K562 (cell line): ENCODE results near the gene MLLT11. TPM values are rescaled to one million over a fixed set of nuclear protein-coding genes. Genes with fewer than 3 reads are reported as not detected.
A peak's percentile ranks its signal among the peaks of the same experiment; 100 is the strongest.

ENCODE experiments used
- ATAC-seq: fragments of 200-7000 bp; cut with Tn5 transposase; 3 replicates; pipeline ENCODE4 v1.9.1; 2020; ENCODE audit warnings: moderate library complexity
- BruUV-seq: library from RNA; stranded (reverse); fragments of 400-500 nt; replicated peaks from 2 replicates; lab custom pipeline; 2021; lab: Mats Ljungman, UMichigan
- CTCF ChIA-PET: fragments of 300-600 bp; formaldehyde crosslinking; extraction: SDS; loops from one replicate; lab custom pipeline; 2021; ENCODE audit warnings: low intra/inter-chr PET ratio; lab: Yijun Ruan, JAX
- POLR2A ChIA-PET: fragments of 300-600, 350-650 bp; sonication (Branson Sonifier 250); formaldehyde crosslinking; extraction: SDS; loops from one replicate; lab custom pipeline; 2021; ENCODE audit warnings: antibody characterized with exemption, inconsistent platforms; lab: Yijun Ruan, JAX
- DNase-seq, 4 experiments: peaks; one replicate each; pipeline versions ENCODE4 v3.0.0 to v3.0.0-alpha.2; 2011 to 2018; ENCODE audit warnings: low spot score in 3 of 4, mixed read lengths in 3 of 4; ENCODE audit errors: extremely low read depth in 1 of 4
- FAIRE-seq: peaks from 2 replicates; lab custom pipeline; 2011; peaks lifted over from hg19 to GRCh38; lab: Jason Lieb, UNC
- H2AFZ ChIP-seq: 2 replicates; pipeline ENCODE4 v1.6.0; 2011; ENCODE audit warnings: low read depth, low read length, control low read depth, inconsistent platforms
- H3K27ac ChIP-seq: fragments of 200-600 bp; 3 replicates; pipeline ENCODE4 v1.8.0; 2011; ENCODE audit warnings: low read depth, mild to moderate bottlenecking, control low read depth, inconsistent platforms, low read length, moderate library complexity, mixed read lengths; ENCODE audit errors: extremely low read depth
- H3K27me3 ChIP-seq, 2 experiments: fragments of 300-600 bp in 1 of 2; 2 replicates in 1 of 2; 3 replicates in 1 of 2; pipeline versions ENCODE4 v1.6.0 to v1.8.0; 2011; ENCODE audit warnings: inconsistent platforms in 2 of 2, low read length in 2 of 2, mild to moderate bottlenecking in 1 of 2, mixed read lengths in 1 of 2, moderate library complexity in 1 of 2; ENCODE audit not compliant: control insufficient read depth in 2 of 2, insufficient read depth in 2 of 2
- H3K36me3 ChIP-seq: fragments of 300-600 bp; 3 replicates; pipeline ENCODE4 v1.8.0; 2011; ENCODE audit warnings: mild to moderate bottlenecking, low read length, inconsistent platforms; ENCODE audit not compliant: control insufficient read depth, insufficient read depth
- H3K4me1 ChIP-seq, 2 experiments: fragments of 200-600 bp in 1 of 2; replicated peaks in 1 of 2; 2 replicates in 1 of 2; 3 replicates in 1 of 2; pipeline versions ENCODE4 v1.5.1 to v1.8.0; 2011; ENCODE audit warnings: inconsistent platforms in 2 of 2, low read length in 2 of 2, mild to moderate bottlenecking in 1 of 2, mixed read lengths in 1 of 2, moderate library complexity in 1 of 2; ENCODE audit not compliant: control insufficient read depth in 2 of 2, insufficient read depth in 2 of 2
- H3K4me2 ChIP-seq: 2 replicates; pipeline ENCODE4 v1.6.1; 2011; ENCODE audit warnings: low read length, control low read depth, inconsistent platforms, mixed read lengths; ENCODE audit not compliant: insufficient read depth
- H3K4me3 ChIP-seq: fragments of 200-600 bp; sonication (generic), shearing (Covaris generic); 2 replicates; pipeline ENCODE4 v1.5.1; 2016; ENCODE audit warnings: control low read depth, inconsistent platforms
- H3K79me2 ChIP-seq: fragments of 200-600 bp; 3 replicates; pipeline ENCODE4 v1.8.0; 2011; ENCODE audit warnings: low read length, inconsistent platforms; ENCODE audit not compliant: control insufficient read depth, insufficient read depth
- H3K9ac ChIP-seq, 2 experiments: 2 replicates each; pipeline versions ENCODE4 v1.6.0 to v1.6.1; 2011; ENCODE audit warnings: low read depth in 2 of 2, low read length in 2 of 2, control low read depth in 1 of 2, inconsistent platforms in 1 of 2, mild to moderate bottlenecking in 1 of 2, mixed read lengths in 1 of 2; ENCODE audit not compliant: insufficient read depth in 1 of 2
- H3K9me1 ChIP-seq: one replicate; pipeline ENCODE4 v1.6.0; 2011; ENCODE audit warnings: inconsistent platforms, mild to moderate bottlenecking, low read length, moderate library complexity; ENCODE audit not compliant: control insufficient read depth, insufficient read depth
- H3K9me3 ChIP-seq: replicated peaks from 2 replicates; pipeline ENCODE4 v1.5.1; 2011; ENCODE audit warnings: low read depth, low read length, inconsistent platforms; ENCODE audit not compliant: control insufficient read depth, insufficient read depth
- H4K20me1 ChIP-seq: replicated peaks from 2 replicates; pipeline ENCODE4 v1.6.1; 2011; ENCODE audit warnings: low read length, inconsistent platforms, mixed read lengths; ENCODE audit not compliant: control insufficient read depth, insufficient read depth
- BRD9 ChIP-seq: fragments of 450-650 bp; IDR thresholded peaks from 2 replicates; pipeline ENCODE4 v1.6.1; 2018; ENCODE audit warnings: low read depth; ENCODE audit not compliant: partially characterized antibody
- CTBP1 ChIP-seq: fragments of 450-650 bp; IDR thresholded peaks from 2 replicates; pipeline ENCODE4 v1.6.1; 2016; ENCODE audit warnings: borderline replicate concordance
- CXXC5 ChIP-seq: fragments of 250-450 bp; sonication (Bioruptor Pico); IDR thresholded peaks from 2 replicates; pipeline ENCODE4 v1.8.0; 2022; ENCODE audit warnings: inconsistent platforms, mild to moderate bottlenecking, moderate library complexity
- HMGXB4 ChIP-seq: sonication (generic); formaldehyde crosslinking; IDR thresholded peaks from 2 replicates; pipeline ENCODE4 v1.8.1; 2023; ENCODE audit warnings: mild to moderate bottlenecking, missing genetic modification reagents
- LEF1 ChIP-seq: fragments of 450-650 bp; IDR thresholded peaks from 2 replicates; pipeline ENCODE4 v1.6.1; 2016; ENCODE audit warnings: mild to moderate bottlenecking
- MTA3 ChIP-seq: fragments of 450-650 bp; formaldehyde crosslinking; IDR thresholded peaks from 2 replicates; pipeline ENCODE4 v1.6.1; 2017; ENCODE audit warnings: mild to moderate bottlenecking, borderline replicate concordance
- NEUROD1 ChIP-seq: fragments of 150-350 bp; IDR thresholded peaks from 2 replicates; pipeline ENCODE4 v1.6.1; 2014; ENCODE audit warnings: borderline replicate concordance, low read length, low read depth; ENCODE audit not compliant: partially characterized antibody
- SNIP1 ChIP-seq: fragments of 450-650 bp; IDR thresholded peaks from 2 replicates; pipeline ENCODE4 v1.7.1; 2017; ENCODE audit warnings: low read depth, mild to moderate bottlenecking
- TAF9B ChIP-seq: fragments of 450-650 bp; IDR thresholded peaks from 2 replicates; pipeline ENCODE4 v1.6.1; 2018; ENCODE audit warnings: mild to moderate bottlenecking; ENCODE audit not compliant: partially characterized antibody
- TAL1 ChIP-seq: fragments of 450-650 bp; IDR thresholded peaks from 2 replicates; pipeline ENCODE4 v1.6.1; 2016; ENCODE audit warnings: mild to moderate bottlenecking
- TCFL5 ChIP-seq: fragments of 250-450 bp; sonication (Bioruptor Pico); conservative IDR thresholded peaks from 2 replicates; pipeline ENCODE4 v1.6.1; 2021; ENCODE audit warnings: mild to moderate bottlenecking, moderate library complexity, matching md5 sums
- TFAP4 ChIP-seq: sonication (generic); formaldehyde crosslinking; IDR thresholded peaks from 2 replicates; pipeline ENCODE4 v1.8.0; 2022; ENCODE audit warnings: missing genetic modification reagents, mild to moderate bottlenecking, moderate library complexity, borderline replicate concordance
- THRAP3 ChIP-seq: fragments of 450-650 bp; IDR thresholded peaks from 2 replicates; pipeline ENCODE4 v1.6.1; 2016; ENCODE audit warnings: mild to moderate bottlenecking, inconsistent platforms, borderline replicate concordance
- ZBTB17 ChIP-seq: fragments of 450-650 bp; formaldehyde crosslinking; IDR thresholded peaks from 2 replicates; pipeline ENCODE4 v1.4.0; 2020; ENCODE audit warnings: mild to moderate bottlenecking
- ZNF175 ChIP-seq: fragments of 200-800 bp; sonication (Bioruptor generic); IDR thresholded peaks from 2 replicates; pipeline ENCODE4 v1.6.1; 2016; ENCODE audit warnings: low read depth, mild to moderate bottlenecking, missing genetic modification characterization, missing compliant biosample characterization
- ZNF445 ChIP-seq: fragments of 250-450 bp; sonication (Bioruptor Pico); IDR thresholded peaks from 2 replicates; pipeline ENCODE4 v1.4.0; 2020; ENCODE audit warnings: low read depth, mild to moderate bottlenecking, moderate library complexity
- ZNF785 ChIP-seq: fragments of 250-450 bp; sonication (Bioruptor Pico); IDR thresholded peaks from 2 replicates; pipeline ENCODE4 v1.4.0; 2020; ENCODE audit warnings: mild to moderate bottlenecking
- WGBS: fragments of 100-300 bp; shearing (Covaris generic); methylation state at CpG from one replicate; pipeline ENCODE4 v1.1.6; 2016; ENCODE audit warnings: low coverage, mixed read lengths; ENCODE audit not compliant: insufficient coverage; ENCODE audit errors: missing lambda C conversion rate; 5-methylcytosine and 5-hydroxymethylcytosine counted together
- in situ Hi-C: fragments of 300-500 bp; cut with MboI; formaldehyde crosslinking; loops from 4 replicates; pipeline ENCODE4 v1.15.0; 2018; ENCODE audit warnings: inconsistent platforms, mixed read lengths
- intact Hi-C: fragments of 100-400 bp; cut with micrococcal nuclease; formaldehyde crosslinking; loops from 2 replicates; pipeline ENCODE4 v1.14.2; 2022
- polyA plus RNA-seq, 8 experiments: library from polyadenylated mRNA; depleted of rRNA in 4 of 8; stranded (reverse) in 5 of 8; unstranded in 3 of 8; fragments of >200 nt; fragmentation: Nextera tagmentation in 2 of 8; fragmentation: Illumina TruSeq in 1 of 8; extraction: Ambion mirVana in 2 of 8; extraction: Trizol in 1 of 8; gene quantifications; 2 replicates each; pipeline versions ENCODE4 v1.2.1 to v1.2.3, GENCODE V29; 2011 to 2014; ENCODE audit warnings: inconsistent platforms in 1 of 8, missing spikeins in 1 of 8
- total RNA-seq, 7 experiments: library from RNA; depleted of rRNA in 6 of 7; stranded (reverse); fragments of >200 nt in 6 of 7; fragmentation: Illumina TruSeq in 2 of 7; extraction: Trizol in 2 of 7; gene quantifications; 2 replicates each; pipeline versions ENCODE4 v1.2.1 to v1.2.3, GENCODE V29; 2011 to 2021; ENCODE audit warnings: low replicate concordance in 1 of 7

Gene MLLT11
- total and polyA plus RNA-seq, 9 of the 15 experiments (the other 6 are each of a cell fraction or from before 2014, with no cell fraction given), result 12.1 to 91.0 (median 22.0) TPM

GRCh38 chr1:151059109-151060006 lies 839 bp upstream of the MLLT11 start, which contains the start of gene CDC42SE1:
TSS of gene CDC42SE1 (minus strand) at chr1:151059622. CDS start at chr1:151055730, 3,892 bp downstream.
- ChIA-PET CTCF (interaction anchor here (0.7 to 0.9 kb wide), 2 partner anchors 11 to 35 kb away, joined by 3 to 4 read pairs; partner anchors contain the start of gene GABPB2), POLR2A (interaction anchor here (0.6 to 2.0 kb wide), 12 partner anchors 8 to 594 kb away, joined by 3 to 10 read pairs (median 4); partner anchors contain the start of gene C1orf56)
- Histone ChIP-seq H3K4me1 (peaks cover 37 to 44% of the 10 kb centered on the region in 2 experiments), H3K4me3 (peak within 1 kb of the TSS; percentile 95), H3K36me3 (peaks cover 52% of the 10 kb centered on the region), H3K27me3 (no peaks in the 10 kb centered on the region), H4K20me1 (0 out of 2 replicates have a peak, but pooled peaks cover 3% of the 10 kb centered on the region), H3K9ac (peak within 1 kb of the TSS; percentile 92 to 97), H3K4me2 (peak within 1 kb of the TSS; percentile 96), H2AFZ (peak within 1 kb of the TSS; percentile 37), H3K27ac (peak within 1 kb of the TSS; percentile 91), H3K9me3 (no peaks in the 10 kb centered on the region), H3K79me2 (peaks cover 95% of the 10 kb centered on the region), H3K9me1 (no peaks in the 10 kb centered on the region)
- no TSS peak for BruUV-seq
- DNase-seq, result peak; percentile 84 to 94 (median 88)
- FAIRE-seq, result peak; percentile 42
- intact Hi-C loops, result loop anchor here (5.0 kb wide), 2 partner anchors 37 to 52 kb away; partner anchors contain the start of genes MINDY1 and PRUNE1
- ATAC-seq, result peak; percentile 80
- WGBS, result 1% methylated on average over 56 of the region's 58 CpGs
- in situ Hi-C loops, result no loop called here
- TF ChIP-seq TAF9B (peak; percentile 83), BRD9 (peak; percentile 73), NEUROD1 (no peak), TFAP4 (CRISPR knock-in tag) (peak; percentile 94), CTBP1 (peak; percentile 80), MTA3 (peak; percentile 80; the same call in 1 of the 2 replicates), CXXC5 (peak; percentile 91), TAL1 (peak; percentile 2; the same call in 1 of the 2 replicates), SNIP1 (no peak; the same call in 1 of the 2 replicates), ZNF175 (CRISPR knock-in tag) (no peak), TCFL5 (CRISPR knock-in tag) (no peak), ZNF785 (CRISPR knock-in tag) (no peak), THRAP3 (no peak), ZBTB17 (peak; percentile 40; the same call in 1 of the 2 replicates), ZNF445 (CRISPR knock-in tag) (no peak), LEF1 (peak; percentile 42; the same call in 1 of the 2 replicates), HMGXB4 (CRISPR knock-in tag) (peak; percentile 80)
